HG03060 (cell line): ENCODE data around the gene RNF213.

Experiments used
- ATAC-seq: cut with Tn5 transposase; IDR thresholded peaks from one replicate; pipeline ENCODE4 v1.9.1; 2021; ENCODE audit warnings: low read depth, moderate number of reproducible peaks; ENCODE audit not compliant: unreplicated experiment

The RNF213 gene

DNA sequence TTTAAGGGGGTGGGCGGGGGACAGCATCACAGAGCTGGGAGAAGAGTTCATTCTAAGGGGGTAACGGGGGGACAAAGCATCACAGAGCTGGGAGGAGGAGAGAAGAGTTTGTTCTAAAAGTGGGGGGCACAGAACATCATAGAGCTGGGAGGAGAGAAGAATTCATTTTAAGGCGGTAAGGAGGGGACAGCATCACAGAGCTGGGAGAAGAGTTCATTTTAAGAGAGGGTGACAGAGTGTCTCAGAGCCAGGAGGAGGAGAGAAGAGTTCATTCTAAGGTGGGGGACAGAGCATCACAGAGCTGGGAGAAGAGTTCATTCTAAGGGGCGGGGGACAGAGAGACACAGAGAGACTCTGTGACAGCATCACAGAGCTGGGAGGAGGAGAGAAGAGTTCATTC, 182.1 kb downstream of the RNF213 start:
- ATAC-seq = no peak

- ATAC-seq = no peak
Measured at GRCh38 chr17:80443498-80443897, 182.8 kb downstream of the RNF213 start.

DNA sequence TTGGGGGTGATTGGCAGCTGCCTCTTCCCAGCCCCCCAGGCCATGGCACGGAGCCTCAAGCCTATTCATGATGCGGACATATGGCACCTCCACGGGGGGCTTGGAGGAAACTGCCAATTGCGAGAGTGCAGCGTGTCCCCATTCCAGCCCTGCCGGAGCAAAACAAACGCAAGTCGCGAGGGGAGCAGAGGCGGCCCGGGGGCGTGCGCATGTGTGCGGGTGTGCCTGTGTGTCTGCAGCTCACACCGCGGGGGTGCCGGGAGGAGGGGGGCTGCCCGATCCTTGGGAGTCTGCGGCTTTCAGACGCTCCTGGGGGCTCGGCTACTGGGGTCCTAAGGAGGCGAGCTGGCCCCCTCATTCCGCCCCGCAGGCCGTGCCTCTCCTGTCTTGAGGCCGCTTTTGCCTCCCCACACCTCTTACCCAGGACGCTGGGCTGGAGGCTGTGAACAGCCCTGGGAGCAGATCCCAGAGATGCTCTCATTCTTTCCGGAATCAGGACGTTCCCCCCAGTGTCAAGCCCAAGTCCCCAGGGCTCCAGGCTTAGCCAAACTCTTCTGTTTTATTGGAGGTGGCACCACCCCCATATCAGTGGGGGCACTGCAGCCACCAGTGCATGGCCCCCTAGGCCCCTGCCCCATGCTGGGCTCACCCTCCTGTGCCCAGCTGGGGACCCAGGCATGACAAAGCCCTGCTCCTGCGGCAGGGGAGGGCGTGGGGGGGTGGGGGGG, 183.4 kb downstream of the RNF213 start:
- ATAC-seq = no peak

DNA sequence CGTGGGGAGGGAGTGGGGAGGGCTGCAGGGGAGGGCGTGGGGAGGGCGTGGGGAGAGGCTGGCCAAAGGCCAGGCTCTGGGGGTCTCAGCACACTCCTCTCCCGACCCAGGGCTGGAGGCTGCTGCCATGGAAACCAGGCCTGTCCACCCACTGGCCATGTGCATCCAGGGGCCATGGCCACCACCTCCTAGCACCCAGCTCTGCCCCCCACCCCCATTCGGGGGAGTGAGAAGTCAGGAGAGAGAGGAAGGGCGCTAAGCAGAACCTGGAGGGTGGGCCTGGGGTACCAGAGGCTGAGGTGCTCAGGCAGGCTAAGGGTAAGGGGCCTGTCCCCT, 184.0 kb downstream of the RNF213 start:
- no peak for ATAC-seq

- ATAC-seq = no peak
Measured at GRCh38 chr17:80445007-80445725, 184.5 kb downstream of the RNF213 start.

DNA sequence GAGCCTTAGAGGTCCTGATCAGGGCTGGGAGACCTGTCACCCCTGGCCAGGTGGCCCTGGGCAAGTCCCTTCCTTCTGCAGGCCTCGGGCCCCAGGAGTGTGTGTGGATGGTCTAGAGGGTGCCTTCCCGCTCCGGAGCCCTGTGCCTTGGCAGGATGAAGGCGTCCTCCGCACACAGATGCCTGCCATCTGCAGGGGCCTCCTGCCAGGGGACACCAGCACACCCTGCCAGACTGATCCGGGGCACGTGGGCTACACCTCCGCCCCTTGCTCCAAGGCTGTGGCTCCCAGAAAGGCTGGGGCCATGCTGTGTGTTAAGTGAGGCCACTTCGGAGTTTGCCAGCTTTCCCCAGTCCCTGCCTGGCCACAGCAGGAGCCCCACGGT, 185.1 kb downstream of the RNF213 start:
- no peak for ATAC-seq

DNA sequence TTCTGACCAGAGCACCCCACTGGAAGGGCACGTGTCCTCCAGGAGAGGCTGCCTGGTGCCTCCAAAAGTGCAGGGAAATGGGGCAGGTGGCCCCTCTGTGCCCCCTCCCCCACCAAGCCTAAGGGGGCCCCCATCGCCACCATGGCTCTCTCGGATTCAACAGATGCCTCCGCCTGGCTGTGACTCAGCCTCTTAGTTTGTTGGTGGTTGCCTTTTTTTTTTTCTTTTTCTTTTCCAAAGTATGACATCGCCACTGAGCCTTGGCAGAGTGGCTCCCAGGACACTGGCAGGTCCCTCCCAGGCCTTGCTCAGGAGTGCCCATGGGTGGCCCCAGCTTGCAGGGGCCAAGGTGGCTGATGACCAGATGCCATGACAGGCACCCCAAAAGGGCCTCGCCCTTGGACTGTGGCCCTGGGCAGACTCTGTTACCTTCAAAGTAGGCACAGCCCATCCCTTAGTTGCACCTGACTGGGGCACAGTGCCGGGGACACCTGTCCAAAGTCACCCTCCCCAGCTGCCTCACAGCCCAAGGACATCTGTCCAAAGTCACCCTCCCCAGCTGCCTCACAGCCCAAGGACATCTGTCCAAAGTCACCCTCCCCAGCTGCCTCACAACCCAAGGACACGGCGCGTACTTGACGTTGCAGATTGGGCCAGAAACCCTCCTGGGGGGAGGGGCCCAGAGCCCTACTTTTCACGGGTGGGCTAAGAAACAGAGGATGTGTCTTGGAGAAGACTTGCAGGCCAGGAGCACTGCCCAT, 186.2 kb downstream of the RNF213 start:
- no peak for ATAC-seq

GRCh38 chr17:80447790-80448189, 187.1 kb downstream of the RNF213 start:
- ATAC-seq = no peak
